ENCODE measurements around the gene GSDME.

GSDME gene

DNA sequence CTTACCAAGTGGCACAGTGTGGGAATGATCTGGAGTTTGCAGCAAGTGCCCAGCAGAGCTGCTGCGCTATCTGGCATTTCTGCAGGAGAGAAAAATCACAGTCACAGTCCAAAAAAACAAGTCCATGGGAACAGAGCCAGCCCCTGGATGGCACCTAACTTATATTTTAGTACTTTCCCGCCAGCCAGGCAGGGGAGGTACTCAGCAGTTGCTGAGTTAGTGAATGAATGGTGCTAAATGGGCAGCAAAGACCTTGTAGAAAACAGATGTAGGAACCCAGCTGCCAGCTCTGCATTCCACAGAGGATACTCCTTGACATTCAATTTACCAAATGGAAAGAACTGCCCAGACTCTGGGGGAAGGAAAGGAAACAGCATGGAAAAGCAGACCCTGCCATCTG, 54.5 kb downstream of the GSDME start:
- no peak for DNase-seq

DNA sequence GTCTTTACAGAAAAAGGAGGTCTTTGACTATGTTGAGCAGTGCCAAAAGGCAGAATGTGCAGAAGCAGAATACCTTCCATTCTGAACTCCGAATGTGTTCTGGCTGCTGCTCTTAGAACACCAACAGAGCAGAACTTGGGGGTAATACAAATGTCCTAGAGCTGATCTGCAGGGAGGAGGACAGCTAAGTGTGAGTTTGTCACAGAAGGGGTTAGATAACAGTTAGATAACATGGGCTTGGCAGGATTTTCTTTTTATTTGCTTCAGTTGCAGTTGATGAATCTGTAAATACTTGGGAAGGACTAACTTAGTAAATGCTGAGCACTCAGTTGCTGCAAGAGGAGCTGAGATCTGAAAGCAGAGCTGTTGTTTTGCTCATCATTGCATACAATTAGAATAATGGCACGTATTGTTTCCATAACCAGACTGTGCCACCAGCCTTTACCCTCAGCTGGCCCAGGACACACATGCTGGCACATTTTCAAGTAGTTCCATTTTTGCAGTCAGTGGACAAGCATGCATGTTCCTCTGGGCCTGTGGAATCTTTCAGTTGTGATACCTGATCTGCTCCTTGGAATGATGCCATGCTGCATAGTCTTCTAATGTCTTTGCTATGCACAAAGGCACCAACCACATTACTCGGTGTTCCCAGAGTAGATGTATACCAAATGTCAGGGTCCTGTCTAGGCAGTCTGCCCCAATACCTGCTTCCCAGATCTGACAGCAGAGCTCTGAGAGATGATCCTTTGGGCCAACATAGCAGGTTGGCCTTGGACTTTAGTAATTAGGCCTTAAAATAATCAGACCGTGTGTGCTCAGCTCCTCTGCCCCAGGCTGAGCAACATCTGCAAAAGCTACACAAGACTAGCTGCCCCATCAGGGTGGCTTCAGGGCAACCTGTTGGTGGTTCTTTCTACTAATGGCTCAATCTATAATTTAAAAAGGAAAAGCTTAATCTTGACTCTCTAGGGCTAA, 55.7 kb downstream of the GSDME start:
- no peak for DNase-seq

DNA sequence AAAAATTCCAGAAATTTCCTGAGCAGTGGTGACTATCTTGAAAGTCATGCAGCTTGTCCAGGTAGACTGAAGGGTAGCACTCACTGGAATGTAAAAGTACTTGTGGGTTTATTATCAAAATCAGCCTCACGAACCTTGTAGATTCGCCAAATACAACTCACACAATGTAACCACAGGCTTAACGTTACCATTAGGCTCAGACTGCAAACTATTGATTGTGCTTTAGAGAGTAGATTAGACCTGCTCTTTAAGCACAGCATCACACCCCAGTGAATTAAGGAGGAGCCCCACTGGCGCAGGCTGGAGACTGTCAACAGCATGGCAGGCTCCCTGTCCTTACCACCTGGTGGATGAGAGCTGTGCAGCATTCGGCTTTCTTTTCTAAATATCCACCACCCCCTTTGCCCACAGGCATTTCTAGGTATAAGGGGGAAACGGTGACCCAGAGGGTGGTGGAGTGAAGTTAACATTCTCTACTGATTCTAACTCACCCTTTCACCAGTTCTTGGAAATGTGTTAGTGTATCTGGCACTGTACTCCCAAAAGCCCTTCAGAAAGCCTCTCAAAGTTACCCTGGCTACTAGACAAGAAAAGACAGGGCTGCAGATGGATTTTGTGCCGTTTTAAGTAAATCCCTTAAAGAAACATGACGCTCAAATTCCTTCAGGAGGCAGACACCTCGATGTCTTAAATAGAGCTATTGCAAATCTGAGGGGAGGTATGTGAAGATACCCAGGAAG, 56.6 kb downstream of the GSDME start:
- no peak for DNase-seq

DNA sequence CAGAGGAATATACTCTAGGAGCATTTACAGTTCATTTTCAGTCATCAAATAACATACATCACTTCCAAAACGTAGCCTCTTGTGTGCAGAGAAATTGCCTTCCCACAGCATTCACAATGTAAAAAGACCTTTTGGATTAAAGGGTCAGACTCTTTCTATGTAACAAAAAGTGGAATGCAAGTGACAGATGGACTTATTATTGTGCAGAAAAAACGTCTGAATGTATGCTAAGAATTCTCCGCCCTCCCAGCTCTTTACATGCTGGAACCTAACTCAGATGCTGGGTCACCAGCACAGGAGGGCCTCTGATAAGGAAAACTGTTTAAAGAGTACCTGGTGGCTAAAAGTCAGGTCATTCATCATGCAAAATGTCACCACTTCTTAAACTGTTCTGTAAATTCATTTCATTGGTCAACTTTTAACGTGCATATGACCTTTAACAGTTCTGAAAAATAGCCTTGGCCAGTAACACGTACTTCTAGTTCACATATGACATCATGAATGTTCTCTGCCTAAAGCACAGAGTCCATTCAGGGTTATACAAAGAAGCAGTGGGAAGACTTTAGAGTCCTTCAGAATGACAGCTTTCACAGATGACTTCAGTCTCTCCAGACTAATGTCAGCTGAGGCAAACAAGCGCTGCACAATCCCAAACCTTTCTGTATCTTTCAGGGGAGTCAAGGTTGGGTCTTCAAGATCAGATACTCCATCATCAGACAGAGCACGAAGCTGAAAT, 58.6 kb downstream of the GSDME start:
- DNase-seq, result no peak

DNA sequence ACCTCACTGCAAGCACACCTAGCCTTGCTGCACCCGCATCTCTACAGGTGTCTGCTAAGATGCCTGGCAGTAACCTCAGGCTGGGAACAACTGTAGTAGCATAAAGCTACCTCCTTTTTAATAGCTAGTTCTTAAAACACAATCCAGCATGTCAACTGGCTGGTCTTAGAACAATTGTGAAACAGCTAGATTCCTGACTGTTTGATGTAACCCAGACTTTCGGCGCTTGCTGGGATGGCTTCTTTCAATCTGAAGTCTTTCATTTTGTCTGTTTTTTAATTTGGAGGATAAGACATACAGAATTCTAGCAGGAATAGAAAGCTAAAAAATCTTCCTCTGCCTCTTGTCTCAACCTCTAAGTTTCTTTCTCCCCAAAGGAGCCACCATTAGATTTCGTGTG, 59.8 kb downstream of the GSDME start:
- DNase-seq, result no peak

DNA sequence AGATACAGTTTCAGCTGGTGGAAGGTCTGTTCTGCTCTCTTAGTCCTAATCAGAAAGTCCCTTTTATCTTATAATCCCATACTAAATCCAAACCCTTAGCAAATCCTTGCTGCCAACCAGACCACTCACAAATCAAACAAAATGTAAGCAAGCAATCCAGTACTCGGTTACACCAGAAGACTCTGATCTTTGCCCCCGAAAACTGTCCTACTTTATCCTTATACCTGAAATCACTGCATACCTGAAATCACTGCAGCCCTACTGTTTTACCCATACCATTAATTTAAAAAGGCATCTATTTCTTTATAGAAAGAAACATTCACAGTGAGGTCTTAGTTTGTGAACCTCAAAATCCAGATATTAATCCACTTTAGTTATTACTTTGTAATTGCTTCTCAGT, 64.7 kb downstream of the GSDME start:
- DNase-seq, result no peak

DNA sequence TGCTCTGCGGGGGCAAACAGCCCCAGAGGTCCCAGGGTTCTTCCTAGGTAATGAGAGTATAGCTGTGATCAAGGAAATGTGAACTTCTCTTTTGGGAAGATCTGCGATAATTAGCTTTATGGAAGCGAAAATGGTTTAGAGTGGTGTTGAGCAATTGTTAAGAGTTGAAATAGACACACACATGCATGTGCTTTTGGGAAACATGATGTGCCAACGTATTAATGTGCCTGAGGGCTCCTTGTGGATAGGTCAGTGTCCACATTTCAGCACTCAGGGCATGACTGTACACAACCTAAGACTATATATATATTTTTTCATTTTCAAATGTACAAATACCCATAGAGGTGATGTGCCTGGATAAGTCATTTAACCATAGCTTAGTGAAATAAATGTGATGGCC, 67.0 kb downstream of the GSDME start:
- no peak for DNase-seq

DNA sequence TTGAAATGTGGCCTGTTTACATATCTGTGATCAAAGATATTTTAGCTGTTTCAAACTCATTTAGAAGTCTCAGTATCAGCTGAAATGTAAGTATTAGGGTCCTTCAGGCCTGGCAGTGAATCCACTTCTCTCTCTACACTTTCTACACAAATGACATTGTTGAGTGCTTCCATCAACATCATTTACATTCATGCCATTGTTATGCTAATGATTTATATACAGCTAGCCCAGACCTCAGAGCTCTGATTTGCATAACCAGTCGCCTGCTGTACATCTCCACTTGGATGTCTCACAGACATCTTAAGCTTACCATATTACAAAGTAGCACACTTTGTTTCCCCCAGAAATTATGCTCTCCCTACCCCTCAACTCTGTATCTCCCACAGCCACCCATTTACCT, 71.6 kb downstream of the GSDME start:
- DNase-seq, result no peak

DNA sequence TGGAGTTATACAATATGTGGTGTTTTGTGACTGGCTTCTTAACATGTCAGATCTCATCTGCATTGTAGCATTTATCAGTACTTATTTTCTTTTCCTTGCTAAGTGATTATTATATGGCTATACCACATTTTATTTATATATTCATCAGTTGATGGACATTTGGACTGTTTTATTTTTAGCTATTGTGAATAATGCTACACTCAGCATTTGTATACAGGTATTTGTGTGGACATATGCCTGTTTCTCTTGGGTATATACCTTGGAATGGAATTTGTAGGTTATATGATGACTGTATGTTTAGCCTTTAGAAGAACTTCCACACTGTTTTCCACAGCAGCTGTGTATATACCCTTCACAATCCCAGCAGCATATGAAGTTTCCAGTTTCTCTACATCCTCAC, 86.5 kb downstream of the GSDME start:
- DNase-seq, result no peak

DNA sequence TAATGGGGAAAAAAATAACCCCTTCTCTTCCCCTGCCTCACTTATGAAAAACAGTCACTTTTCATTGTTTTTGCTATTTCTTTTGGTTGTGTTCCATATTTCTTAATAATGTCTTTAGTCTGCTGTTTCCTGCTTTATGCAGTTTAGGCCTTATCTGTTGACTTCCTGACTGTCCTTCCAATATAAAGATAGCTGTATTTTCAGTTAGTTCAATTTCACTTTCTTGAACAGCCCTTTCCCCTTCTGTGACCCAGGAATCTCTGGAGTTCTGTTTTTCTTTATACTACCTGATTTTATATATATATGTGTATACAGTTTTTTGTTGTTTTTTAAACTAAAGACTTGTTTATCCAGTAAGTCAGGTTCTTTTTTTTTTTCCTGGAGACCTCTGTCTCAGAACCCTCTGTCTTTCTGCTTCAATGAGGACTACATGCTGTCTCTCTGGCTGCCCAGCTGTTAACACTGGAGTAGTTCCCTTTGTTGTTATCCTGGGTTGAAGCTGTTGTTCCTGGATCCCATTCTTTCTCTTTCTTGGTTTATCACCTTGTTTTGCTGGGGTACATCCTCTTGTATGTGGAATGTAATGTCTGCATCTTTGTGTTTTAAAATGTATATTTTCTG, 87.2 kb downstream of the GSDME start:
- no peak for DNase-seq

DNA sequence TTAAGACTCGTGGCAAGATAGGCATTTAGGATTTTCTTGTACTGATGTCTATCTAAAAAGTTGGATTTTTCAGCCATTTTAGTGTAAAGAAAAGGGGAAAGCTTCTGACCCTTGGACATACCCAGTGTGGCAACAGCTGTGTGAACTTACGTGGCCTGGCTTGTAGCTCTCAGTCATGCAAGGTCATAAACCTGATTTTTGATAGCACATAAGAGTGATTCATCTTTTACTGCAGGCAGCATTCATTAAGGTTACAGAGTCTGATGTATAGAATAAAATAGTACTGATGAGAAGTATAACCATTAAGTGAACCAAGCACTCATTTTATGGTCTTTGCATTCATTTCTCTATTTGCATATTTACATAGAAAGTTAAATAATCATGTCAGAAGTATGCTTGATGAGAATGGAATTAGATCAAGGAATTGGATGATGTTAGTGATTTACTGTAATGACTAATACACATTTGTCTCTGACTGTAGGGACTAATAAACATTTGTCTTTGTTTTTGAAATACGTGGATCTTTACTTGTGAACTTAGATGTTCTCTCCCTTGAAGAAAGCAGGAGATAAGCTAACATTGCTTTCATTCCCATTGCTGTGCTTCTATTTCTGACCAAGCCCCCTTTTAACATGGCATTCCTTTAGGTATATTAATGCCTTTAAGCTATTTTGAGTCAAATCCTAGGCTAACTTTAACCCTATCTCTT, 88.2 kb downstream of the GSDME start:
- no peak for DNase-seq

DNA sequence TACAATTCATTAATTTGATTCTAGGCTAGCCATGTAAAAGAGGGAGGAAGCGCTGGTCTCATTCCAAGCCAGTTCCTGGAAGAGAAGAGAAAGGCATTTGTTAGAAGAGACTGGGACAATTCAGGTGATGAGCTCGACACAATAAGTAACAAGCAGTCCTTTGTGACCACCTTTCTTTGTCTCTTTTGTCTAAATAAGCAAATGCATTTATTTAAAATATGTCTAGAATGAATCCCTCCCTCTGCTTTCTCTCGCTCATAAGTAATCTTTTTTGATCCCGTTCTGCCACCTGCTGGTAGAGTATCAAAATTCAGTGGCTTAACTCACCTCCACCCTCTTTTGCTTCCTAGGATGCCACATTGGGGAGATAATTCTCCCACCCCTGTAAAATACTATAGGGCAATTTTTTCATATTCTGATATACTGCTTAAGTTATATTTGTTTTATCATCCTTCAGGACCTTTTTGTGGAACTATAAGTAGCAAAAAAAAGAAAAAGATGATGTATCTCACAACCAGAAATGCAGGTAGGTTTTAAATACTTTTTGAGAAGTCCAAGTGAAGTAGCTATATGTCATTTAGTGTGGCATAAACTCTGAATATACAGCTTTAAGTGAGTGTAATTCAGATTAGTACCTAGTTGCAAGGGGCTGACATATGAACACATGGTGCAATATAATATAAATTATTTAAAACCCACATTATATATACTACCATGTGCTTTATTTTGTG, 91.5 kb downstream of the GSDME start:
- DNase-seq, result peak; percentile 21 to 59

DNA sequence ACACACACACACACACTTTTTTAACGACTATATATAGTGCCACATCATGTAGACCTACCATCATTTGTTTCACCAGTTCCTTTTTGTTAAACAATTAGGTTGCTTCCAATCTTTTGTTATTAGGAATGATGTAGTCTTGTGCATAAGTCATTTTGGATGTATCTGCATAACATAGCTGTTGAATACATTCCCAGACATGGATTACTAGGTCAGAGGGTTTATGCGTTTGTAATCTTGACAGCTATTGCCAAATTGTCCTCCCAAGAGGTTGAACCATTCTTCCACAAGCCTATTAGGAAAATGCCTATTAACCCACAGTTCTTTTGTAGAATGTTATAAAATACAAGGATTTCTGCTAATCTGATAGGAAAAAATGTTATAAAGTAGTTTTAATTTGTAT, 96.7 kb downstream of the GSDME start:
- no peak for DNase-seq

DNA sequence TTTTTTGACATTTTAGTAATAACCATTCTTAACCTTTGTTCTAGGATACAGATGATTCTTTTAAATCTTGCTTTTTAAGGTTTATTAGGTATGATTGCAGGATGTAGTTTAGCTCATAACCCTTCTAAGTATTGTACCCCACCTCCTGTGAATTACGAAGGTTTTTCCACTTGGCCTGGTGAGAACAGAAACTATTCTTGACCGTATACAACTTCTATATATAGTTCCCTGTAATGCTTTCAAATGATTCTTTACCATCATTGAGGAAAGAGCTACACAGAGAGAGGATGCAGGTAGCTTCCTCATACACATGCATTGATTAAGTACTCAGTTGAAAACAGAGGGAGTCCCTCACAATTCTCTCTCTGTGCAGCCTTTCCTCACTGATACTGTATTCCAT, 97.8 kb downstream of the GSDME start:
- DNase-seq, result no peak

DNA sequence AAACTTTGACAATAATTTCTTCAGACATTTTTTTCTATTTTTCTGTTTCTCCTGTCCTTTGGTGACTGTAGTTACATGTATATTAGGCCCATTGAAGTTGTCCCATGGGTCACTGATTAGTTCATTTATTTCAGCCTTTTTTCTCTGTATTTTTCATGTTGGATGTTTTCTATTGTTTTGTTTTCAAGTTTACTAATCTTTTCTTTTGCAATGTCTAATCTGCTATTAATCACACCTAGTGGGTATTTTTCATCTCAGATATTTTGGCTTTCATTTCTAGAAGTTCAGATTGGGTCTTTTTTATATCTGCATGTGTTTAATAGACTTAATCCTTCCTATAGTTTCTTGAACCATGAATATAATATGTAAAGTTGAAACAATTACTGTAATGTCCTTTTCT, 99.3 kb downstream of the GSDME start:
- DNase-seq, result no peak

DNA sequence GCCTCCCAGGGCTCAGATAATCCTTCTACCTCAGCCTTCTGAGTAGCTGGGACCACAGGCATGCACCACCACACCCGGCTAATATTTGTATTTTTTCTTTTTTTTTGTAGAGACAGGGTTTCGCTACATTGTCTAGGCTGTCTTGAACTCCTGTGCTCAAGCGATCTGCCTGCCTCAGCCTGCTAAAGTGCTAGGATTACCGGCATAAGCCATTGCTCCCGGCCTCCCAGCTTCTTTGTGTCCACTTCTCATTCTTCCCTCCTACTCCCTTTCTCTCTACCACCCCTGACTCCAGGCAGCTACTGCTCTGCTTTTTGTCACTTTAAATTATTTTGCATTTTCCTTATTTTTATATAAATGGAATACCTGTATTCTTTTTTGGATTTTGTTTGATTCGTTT, 100.7 kb downstream of the GSDME start:
- no peak for DNase-seq

DNA sequence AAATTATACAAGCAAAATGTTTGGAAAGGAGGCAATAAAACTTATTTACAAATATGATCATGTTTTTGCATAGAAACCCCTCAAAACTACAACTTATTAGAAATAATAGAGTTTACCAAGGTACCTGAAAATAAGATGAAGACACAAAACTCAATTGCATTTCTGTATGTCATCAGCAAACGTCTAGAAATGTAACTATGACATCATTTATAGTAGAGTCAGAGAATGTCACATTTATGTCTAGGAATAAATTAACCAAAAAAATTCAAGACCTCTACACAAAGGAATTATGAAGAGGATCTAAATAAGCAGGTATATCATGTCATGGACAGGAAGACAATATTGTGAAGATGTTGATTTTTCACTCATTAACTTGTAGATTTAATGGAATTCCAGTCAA, 103.0 kb downstream of the GSDME start:
- DNase-seq, result no peak

DNA sequence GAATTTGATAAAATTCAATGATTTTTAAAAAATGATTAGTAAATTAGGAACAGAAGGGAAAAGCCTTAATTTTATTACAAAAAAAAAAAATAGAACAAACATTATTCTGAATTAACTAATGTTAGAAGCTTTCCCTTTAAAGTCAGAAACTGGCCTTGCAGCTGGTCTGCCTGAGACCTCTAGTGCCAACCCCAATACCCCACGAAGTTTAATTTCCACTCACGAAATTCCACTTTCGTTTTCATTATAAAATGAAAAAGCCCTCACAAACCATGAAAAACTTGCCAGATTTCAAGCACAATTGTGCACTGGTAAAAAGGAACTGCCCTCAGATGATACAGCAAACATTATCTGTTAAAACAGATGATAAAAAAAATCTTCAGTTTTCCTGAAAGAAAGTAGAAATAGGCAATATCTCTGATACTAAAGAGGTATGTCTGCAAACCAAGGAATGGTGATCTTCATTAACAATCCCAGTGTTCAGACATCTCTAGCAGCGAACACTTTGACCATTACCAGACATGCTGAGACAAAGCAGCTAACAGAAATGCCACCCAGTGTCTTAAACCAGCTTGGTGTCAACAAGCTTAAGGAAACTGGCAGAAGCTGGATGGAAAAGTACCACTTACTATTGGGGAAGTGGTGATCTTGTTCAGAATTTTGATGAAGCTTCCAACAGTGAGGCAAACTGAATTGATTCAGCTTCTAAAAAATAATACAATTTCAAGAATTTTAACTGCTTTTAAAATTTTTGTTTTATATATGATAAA, 103.8 kb downstream of the GSDME start:
- peak in 1 of 2 donors; percentile 1 for DNase-seq

DNA sequence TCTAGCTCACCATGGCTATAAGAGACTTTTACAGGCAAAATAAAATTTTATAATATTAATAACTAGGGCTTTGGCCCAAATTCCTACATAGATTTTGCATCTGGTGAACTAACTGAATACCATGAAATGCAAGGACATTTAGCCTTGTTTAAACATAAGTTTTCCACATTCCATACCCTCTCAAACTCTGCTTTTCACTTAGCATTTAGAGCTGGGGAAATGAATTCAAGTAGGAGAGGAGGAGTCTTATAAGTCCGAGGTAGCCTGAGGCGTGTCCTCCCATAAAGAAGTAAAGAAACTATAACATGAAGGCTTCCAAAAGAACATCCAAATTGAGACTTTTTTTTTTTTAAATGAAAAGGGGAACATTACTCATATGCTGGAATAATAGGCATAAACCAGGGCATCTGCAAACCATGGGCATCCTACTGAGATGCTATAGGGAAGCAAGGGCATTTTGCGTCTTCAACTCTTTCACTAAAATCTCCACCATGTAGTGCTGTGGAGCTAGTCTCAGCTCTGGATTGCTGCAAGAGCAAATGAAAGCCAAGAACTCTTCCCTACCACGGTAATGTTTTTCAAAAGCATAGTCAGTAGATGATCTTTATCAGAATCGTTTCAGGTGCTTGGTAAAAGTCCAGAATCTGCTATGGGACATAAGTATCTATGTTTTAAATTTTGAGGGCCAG, 104.9 kb downstream of the GSDME start:
- DNase-seq, result no peak

Measured in CD4-positive, alpha-beta T cell treated with Interleukin-4 for 1 hour (primary cell).